DMS53 (cell line): ENCODE measurements around the gene SPATA31C2.
"Not testable (repeated sequence)": the region's sequence is repeated elsewhere in the genome, so short reads cannot be mapped to it uniquely, and the experiment has no call there.

ENCODE experiments used
- DNase-seq: peaks from one replicate; lab custom pipeline; 2025; lab: John Stamatoyannopoulos, UW

Gene SPATA31C2

GRCh38 chr9:88138375-88138774 is at the start of gene SPATA31C2:
TSS of gene SPATA31C2 (minus strand) at chr9:88138475. CDS start at chr9:88138446, 29 bp downstream.
- DNase-seq = not testable (repeated sequence)

GRCh38 chr9:88187631-88188030 is 49.4 kb upstream of the SPATA31C2 start:
- DNase-seq = no peak

GRCh38 chr9:88186495-88187110 is 48.3 kb upstream of the SPATA31C2 start:
- no peak for DNase-seq

- no peak for DNase-seq
Measured at GRCh38 chr9:88184976-88185375, 46.7 kb upstream of the SPATA31C2 start.

- DNase-seq = no peak
Measured at GRCh38 chr9:88183798-88184495, 45.7 kb upstream of the SPATA31C2 start.

- no peak for DNase-seq
Measured at GRCh38 chr9:88182501-88182900, 44.2 kb upstream of the SPATA31C2 start.

- no peak for DNase-seq
Measured at GRCh38 chr9:88180081-88180765, 41.9 kb upstream of the SPATA31C2 start.

- DNase-seq = no peak
Measured at GRCh38 chr9:88179062-88179521, 40.8 kb upstream of the SPATA31C2 start.

- DNase-seq = no peak
Measured at GRCh38 chr9:88178641-88179040, 40.4 kb upstream of the SPATA31C2 start.

- DNase-seq = no peak
Measured at GRCh38 chr9:88177371-88177770, 39.1 kb upstream of the SPATA31C2 start.

- DNase-seq = peak; percentile 1
Measured at GRCh38 chr9:88174324-88174723, 36.0 kb upstream of the SPATA31C2 start.

- DNase-seq = peak; percentile 41
Measured at GRCh38 chr9:88173378-88173999, 35.2 kb upstream of the SPATA31C2 start.

- no peak for DNase-seq
Measured at GRCh38 chr9:88169700-88170099, 31.4 kb upstream of the SPATA31C2 start.

- no peak for DNase-seq
Measured at GRCh38 chr9:88168564-88168963, 30.3 kb upstream of the SPATA31C2 start.

- no peak for DNase-seq
Measured at GRCh38 chr9:88166660-88167059, 28.4 kb upstream of the SPATA31C2 start.

- no peak for DNase-seq
Measured at GRCh38 chr9:88164850-88165249, 26.6 kb upstream of the SPATA31C2 start.

GRCh38 chr9:88161144-88161543 is 22.9 kb upstream of the SPATA31C2 start:
- no peak for DNase-seq

- DNase-seq = no peak
Measured at GRCh38 chr9:88143957-88144625, 5.8 kb upstream of the SPATA31C2 start.

GRCh38 chr9:88143179-88143578 is 4.9 kb upstream of the SPATA31C2 start:
- DNase-seq = peak; percentile 2

GRCh38 chr9:88133552-88133951 is 4.7 kb downstream of the SPATA31C2 start:
- DNase-seq = not testable (repeated sequence)

- not testable (repeated sequence) for DNase-seq
Measured at GRCh38 chr9:88129556-88129955, 8.7 kb downstream of the SPATA31C2 start.
